ENCODE results near the gene EXOC2.

Gene EXOC2

DNA sequence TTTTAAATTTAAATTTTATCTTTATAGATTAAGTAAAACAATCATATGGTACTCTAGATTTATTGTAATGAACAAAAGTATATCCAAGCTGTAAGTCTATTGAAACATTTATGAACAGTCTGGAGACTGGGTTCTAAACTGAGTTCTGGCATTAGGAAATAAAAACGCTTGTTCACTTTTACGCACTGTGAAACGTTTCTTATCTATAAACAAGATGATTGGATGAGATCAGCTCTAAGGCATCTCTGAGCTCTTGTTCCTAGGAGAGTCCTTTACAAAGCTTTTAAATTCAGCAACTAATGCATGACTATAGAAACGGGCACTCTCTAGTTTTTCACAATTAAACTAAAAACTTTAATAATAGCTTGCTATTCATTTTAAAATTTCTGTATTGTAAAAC is 42.8 kb downstream of the EXOC2 start:
- Histone ChIP-seq H3K4me1 (ENCODE audit: insufficient read depth, low read length) (no peaks in the 10 kb centered on the region), H3K9ac (ENCODE audit: low read length) (no peak overlapping the region), H3K27me3 (ENCODE audit: control insufficient read depth in 1 of 2, insufficient read depth in 2 of 2, low read length in 2 of 2) (no peaks in the 10 kb centered on the region), H3K4me3 (ENCODE audit: low read depth in 1 of 2, low read length in 2 of 2) (no peak overlapping the region), H3K9me3 (ENCODE audit: low read length) (no peaks in the 10 kb centered on the region), H3K27ac (ENCODE audit: low read depth, low read length) (no peak overlapping the region), H3K36me3 (ENCODE audit: insufficient read depth, low read length) (no peaks in the 10 kb centered on the region)

DNA sequence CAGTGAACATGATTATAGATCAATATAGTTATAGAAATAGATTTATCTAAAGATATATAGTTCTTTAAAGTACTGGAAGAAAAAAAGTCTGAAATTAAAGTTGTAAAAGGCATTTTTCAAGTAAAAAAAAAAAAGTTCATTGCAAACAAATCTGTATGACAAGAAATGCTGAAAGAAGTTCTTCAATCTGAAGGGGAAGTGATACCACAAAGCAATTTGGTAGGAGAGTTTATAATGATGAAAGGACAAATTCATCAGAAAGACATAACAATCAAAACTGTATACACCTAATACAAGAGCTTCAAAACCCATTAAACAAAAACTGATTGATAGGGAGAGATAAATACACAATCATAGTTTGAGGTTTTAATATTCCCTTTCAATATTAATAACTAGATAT is 50.1 kb downstream of the EXOC2 start:
- H3K9ac ChIP-seq (ENCODE audit: low read length): no peak overlapping the region
- no peaks in the 10 kb centered on the region for H3K27me3 ChIP-seq (ENCODE audit: control insufficient read depth in 1 of 2, insufficient read depth in 2 of 2, low read length in 2 of 2)
- H3K4me1 ChIP-seq (ENCODE audit: insufficient read depth, low read length): no peaks in the 10 kb centered on the region
- no peak overlapping the region for H3K4me3 ChIP-seq (ENCODE audit: low read depth in 1 of 2, low read length in 2 of 2)
- no peaks in the 10 kb centered on the region for H3K36me3 ChIP-seq (ENCODE audit: insufficient read depth, low read length)
- no peak overlapping the region for H3K27ac ChIP-seq (ENCODE audit: low read depth, low read length)
- no peaks in the 10 kb centered on the region for H3K9me3 ChIP-seq (ENCODE audit: low read length)

DNA sequence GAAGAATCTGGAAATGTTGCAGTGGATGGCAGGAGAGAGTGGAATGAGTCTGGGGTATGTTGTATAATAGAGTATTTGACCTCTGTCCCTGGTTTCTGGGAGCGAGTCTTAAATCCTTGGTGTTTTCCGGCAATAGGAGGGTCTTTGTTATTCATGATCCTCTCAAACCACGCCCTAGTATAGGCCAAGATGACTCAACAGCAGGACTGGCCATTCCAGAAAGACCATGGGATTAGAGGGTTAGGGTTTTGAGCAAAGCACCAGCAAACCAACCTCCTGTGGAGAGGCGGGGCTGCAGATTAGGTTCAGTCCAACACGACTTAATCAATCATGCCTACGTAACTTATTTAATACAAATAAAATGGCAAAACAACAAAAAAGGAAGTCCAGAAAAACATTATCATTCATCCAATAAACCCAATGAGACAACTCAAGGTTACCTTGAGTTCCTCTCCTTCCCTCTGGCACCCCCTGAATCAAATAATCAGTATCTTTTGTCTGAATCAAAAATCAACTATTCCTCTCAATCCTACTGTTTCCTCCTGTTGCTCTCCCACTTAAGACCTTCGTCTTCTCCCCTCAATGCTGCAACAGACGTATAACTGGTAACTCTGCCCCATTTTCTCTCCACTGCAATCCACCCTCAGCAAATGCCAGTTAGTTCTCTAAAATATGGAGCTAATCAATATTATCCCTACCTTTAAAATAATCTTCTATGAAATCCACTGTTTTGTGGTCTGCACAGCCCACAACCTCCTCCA is 51.5 kb downstream of the EXOC2 start:
- Histone ChIP-seq H3K4me1 (ENCODE audit: insufficient read depth, low read length) (no peaks in the 10 kb centered on the region), H3K36me3 (ENCODE audit: insufficient read depth, low read length) (peaks cover 11% of the 10 kb centered on the region), H3K27ac (ENCODE audit: low read depth, low read length) (no peak overlapping the region), H3K9ac (ENCODE audit: low read length) (no peak overlapping the region), H3K4me3 (ENCODE audit: low read depth in 1 of 2, low read length in 2 of 2) (no peak overlapping the region), H3K27me3 (ENCODE audit: control insufficient read depth in 1 of 2, insufficient read depth in 2 of 2, low read length in 2 of 2) (no peaks in the 10 kb centered on the region), H3K9me3 (ENCODE audit: low read length) (no peaks in the 10 kb centered on the region)

DNA sequence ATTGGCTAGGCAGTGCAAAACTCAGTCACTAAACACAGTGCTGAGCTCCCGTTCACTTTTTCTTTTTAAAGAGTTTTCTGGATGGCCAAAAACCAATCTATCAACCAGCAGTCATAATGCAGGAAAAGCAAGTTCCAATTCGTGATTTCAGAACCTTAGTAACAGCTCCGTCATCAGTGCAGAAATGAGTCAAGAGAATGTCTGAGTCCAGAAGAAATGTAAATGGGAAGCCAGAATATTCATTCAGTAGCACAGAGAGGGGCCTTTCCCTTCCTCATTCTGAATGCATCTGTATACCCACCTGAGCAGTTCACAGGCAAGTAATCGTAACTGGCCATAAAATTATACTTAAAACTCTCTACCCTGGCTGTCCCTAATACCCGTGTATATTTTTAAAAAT is 56.5 kb downstream of the EXOC2 start:
- H3K36me3 ChIP-seq (ENCODE audit: insufficient read depth, low read length): peaks cover 11% of the 10 kb centered on the region
- no peaks in the 10 kb centered on the region for H3K27me3 ChIP-seq (ENCODE audit: control insufficient read depth in 1 of 2, insufficient read depth in 2 of 2, low read length in 2 of 2)
- no peak overlapping the region for H3K27ac ChIP-seq (ENCODE audit: low read depth, low read length)
- no peak overlapping the region for H3K9ac ChIP-seq (ENCODE audit: low read length)
- no peak overlapping the region for H3K4me3 ChIP-seq (ENCODE audit: low read depth in 1 of 2, low read length in 2 of 2)
- no peaks in the 10 kb centered on the region for H3K4me1 ChIP-seq (ENCODE audit: insufficient read depth, low read length)
- H3K9me3 ChIP-seq (ENCODE audit: low read length): no peaks in the 10 kb centered on the region

DNA sequence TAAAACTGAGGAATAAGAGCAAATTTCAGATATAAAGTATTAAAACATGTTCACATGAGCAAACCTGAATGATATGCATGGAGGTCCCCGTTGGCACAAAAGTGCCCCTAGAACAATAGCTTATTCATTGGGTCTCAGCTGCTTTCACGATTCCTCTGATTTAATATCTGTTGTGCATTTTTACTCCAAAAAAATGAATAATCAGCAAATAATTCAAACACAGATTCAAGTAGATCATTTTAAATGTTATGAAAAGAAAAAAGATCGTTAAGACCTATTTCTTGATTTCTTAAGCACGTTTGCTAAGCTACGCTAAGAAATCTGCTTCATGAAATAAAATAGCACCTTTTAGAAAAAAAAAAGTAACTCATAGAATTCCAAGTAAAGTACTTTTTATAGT is 57.7 kb downstream of the EXOC2 start:
- Histone ChIP-seq H3K27me3 (ENCODE audit: control insufficient read depth in 1 of 2, insufficient read depth in 2 of 2, low read length in 2 of 2) (no peaks in the 10 kb centered on the region), H3K9ac (ENCODE audit: low read length) (no peak overlapping the region), H3K36me3 (ENCODE audit: insufficient read depth, low read length) (peaks cover 11% of the 10 kb centered on the region), H3K9me3 (ENCODE audit: low read length) (no peaks in the 10 kb centered on the region), H3K27ac (ENCODE audit: low read depth, low read length) (no peak overlapping the region), H3K4me1 (ENCODE audit: insufficient read depth, low read length) (no peaks in the 10 kb centered on the region), H3K4me3 (ENCODE audit: low read depth in 1 of 2, low read length in 2 of 2) (no peak overlapping the region)

DNA sequence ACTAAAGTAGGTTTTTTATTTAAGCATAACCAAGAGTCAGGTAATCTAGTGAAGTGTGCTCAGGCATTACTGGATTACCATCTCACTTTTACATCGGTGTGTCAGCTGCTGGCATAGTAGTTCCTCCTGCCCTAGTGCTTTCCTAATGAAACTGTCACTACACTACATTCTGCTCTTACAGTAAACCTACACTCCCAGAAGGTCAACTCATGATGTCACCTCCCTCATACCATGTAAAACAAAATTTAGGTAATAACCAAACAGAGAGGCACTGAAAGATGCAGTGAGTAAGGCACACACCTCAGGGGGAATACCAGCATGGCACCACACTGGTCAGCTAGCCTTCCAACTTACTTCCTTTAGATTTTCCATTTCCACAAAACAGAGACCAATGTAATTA is 59.3 kb downstream of the EXOC2 start:
- no peak overlapping the region for H3K9ac ChIP-seq (ENCODE audit: low read length)
- no peak overlapping the region for H3K4me3 ChIP-seq (ENCODE audit: low read depth in 1 of 2, low read length in 2 of 2)
- H3K36me3 ChIP-seq (ENCODE audit: insufficient read depth, low read length): peaks cover 15% of the 10 kb centered on the region
- no peaks in the 10 kb centered on the region for H3K27me3 ChIP-seq (ENCODE audit: control insufficient read depth in 1 of 2, insufficient read depth in 2 of 2, low read length in 2 of 2)
- H3K4me1 ChIP-seq (ENCODE audit: insufficient read depth, low read length): no peaks in the 10 kb centered on the region
- H3K9me3 ChIP-seq (ENCODE audit: low read length): no peaks in the 10 kb centered on the region
- no peak overlapping the region for H3K27ac ChIP-seq (ENCODE audit: low read depth, low read length)

DNA sequence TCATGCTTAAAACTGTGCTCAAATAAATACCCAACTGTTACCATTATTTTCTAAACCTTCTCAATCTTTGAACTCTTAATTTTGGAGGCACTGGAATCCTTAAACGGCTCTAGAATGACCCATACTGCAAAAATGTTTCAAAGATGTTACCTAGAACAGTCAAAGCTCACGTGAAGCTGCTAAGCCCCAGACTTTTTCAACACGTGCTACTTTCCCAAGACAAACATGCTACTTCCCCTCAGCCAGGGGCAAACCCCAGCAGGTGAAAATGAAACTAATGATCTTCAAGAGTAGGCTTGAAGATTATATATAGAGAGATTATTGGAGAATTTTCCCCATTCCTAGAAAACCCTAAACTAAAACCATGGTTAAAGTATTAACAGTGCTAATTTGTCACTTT is 64.2 kb downstream of the EXOC2 start:
- Histone ChIP-seq H3K36me3 (ENCODE audit: insufficient read depth, low read length) (peaks cover 4% of the 10 kb centered on the region), H3K4me3 (ENCODE audit: low read depth in 1 of 2, low read length in 2 of 2) (no peak overlapping the region), H3K27ac (ENCODE audit: low read depth, low read length) (no peak overlapping the region), H3K4me1 (ENCODE audit: insufficient read depth, low read length) (peaks cover 6% of the 10 kb centered on the region), H3K9me3 (ENCODE audit: low read length) (no peaks in the 10 kb centered on the region), H3K27me3 (ENCODE audit: control insufficient read depth in 1 of 2, insufficient read depth in 2 of 2, low read length in 2 of 2) (no peaks in the 10 kb centered on the region), H3K9ac (ENCODE audit: low read length) (no peak overlapping the region)

DNA sequence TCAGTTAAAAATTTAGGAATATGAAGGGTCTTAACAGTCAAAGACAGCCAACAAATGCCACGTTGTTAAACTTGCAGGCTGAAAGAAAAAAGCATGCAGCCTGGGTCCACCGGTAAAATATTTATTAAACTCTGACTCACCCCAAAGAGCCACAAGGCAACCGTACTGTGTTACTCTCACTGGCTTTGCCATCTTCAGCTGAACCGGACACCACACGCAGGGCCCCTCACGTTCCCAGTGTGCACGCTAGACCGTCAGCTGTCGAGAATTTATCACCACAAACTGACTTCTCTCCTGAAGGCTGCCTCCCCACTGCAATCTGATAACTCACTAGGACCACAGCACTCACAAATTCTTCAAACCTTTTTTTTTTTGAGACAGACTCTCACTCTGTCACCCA is 66.7 kb downstream of the EXOC2 start:
- Histone ChIP-seq H3K27ac (ENCODE audit: low read depth, low read length) (peak overlapping the region; percentile 37), H3K4me3 (ENCODE audit: low read depth in 1 of 2, low read length in 2 of 2) (no peak overlapping the region), H3K9me3 (ENCODE audit: low read length) (no peaks in the 10 kb centered on the region), H3K27me3 (ENCODE audit: control insufficient read depth in 1 of 2, insufficient read depth in 2 of 2, low read length in 2 of 2) (no peaks in the 10 kb centered on the region), H3K9ac (ENCODE audit: low read length) (no peak overlapping the region), H3K36me3 (ENCODE audit: insufficient read depth, low read length) (peaks cover 4% of the 10 kb centered on the region), H3K4me1 (ENCODE audit: insufficient read depth, low read length) (peaks cover 6% of the 10 kb centered on the region)

DNA sequence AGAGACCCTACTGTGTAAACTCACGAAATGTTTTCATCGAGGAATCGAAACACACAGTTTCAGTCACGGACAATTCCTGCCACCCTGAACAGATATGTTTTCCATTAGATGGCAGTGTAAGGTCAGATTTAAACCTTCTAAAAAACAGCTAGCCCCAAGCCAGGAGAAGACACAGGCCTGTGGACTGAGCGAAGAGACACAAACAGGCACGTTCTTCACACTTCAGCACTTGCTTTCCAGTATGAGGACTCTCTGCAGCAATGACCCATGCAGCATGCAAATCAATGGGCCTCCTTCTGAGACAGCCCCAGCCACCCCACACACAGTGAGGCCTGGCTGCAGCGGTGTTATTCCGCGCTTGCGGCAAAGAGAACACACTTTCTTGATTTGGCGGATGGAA is 68.0 kb downstream of the EXOC2 start:
- peaks cover 4% of the 10 kb centered on the region for H3K36me3 ChIP-seq (ENCODE audit: insufficient read depth, low read length)
- H3K27me3 ChIP-seq (ENCODE audit: control insufficient read depth in 1 of 2, insufficient read depth in 2 of 2, low read length in 2 of 2): no peaks in the 10 kb centered on the region
- no peaks in the 10 kb centered on the region for H3K9me3 ChIP-seq (ENCODE audit: low read length)
- peak overlapping the region in 1 of 2 donors; percentile 34 for H3K4me3 ChIP-seq (ENCODE audit: low read depth in 1 of 2, low read length in 2 of 2)
- peak overlapping the region; percentile 78 for H3K9ac ChIP-seq (ENCODE audit: low read length)
- H3K4me1 ChIP-seq (ENCODE audit: insufficient read depth, low read length): peaks cover 6% of the 10 kb centered on the region
- peak overlapping the region; percentile 56 for H3K27ac ChIP-seq (ENCODE audit: low read depth, low read length)

DNA sequence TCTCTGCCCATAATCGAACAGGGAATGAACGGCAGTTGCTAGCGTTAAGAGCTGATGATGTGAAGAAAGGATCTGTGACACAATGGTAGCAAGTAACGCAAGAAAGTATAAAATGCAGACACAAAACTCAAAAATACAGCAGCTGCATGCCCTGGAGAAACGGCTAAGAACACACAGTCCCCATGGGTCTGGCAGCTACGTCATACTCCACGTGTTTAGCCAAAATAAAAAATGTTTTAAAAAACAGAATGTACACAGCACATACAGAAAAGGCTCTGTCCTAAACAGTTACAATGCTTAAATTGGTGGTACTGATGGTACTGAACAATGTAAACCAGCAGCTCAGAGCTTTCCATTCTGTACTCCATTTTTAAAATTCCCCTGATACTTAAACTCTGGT is 70.5 kb downstream of the EXOC2 start:
- H3K9me3 ChIP-seq (ENCODE audit: low read length): no peaks in the 10 kb centered on the region
- peaks cover 2% of the 10 kb centered on the region for H3K36me3 ChIP-seq (ENCODE audit: insufficient read depth, low read length)
- H3K4me1 ChIP-seq (ENCODE audit: insufficient read depth, low read length): peaks cover 6% of the 10 kb centered on the region
- H3K9ac ChIP-seq (ENCODE audit: low read length): no peak overlapping the region
- no peak overlapping the region for H3K4me3 ChIP-seq (ENCODE audit: low read depth in 1 of 2, low read length in 2 of 2)
- H3K27ac ChIP-seq (ENCODE audit: low read depth, low read length): peak overlapping the region; percentile 34
- no peaks in the 10 kb centered on the region for H3K27me3 ChIP-seq (ENCODE audit: control insufficient read depth in 1 of 2, insufficient read depth in 2 of 2, low read length in 2 of 2)

DNA sequence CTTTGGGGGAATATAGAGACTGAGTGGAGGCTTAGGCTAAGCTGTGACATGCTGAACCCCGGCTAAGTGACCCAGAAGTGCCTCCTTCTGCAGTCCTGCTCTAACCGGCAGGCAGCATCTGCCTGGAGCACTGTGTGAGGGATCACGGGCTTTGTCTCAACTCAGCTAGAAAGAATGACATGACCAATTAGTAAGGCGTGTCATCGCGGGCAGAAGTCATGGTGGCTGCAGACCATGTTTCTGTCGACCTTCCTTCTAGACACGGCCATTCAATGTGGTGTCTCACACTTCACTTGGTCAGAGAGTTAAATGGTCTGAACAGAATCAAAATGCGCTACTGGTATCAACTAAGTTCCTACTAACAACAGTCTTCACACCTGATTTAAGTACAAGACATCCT is 71.0 kb downstream of the EXOC2 start:
- Histone ChIP-seq H3K4me3 (ENCODE audit: low read depth in 1 of 2, low read length in 2 of 2) (no peak overlapping the region), H3K9me3 (ENCODE audit: low read length) (no peaks in the 10 kb centered on the region), H3K27me3 (ENCODE audit: control insufficient read depth in 1 of 2, insufficient read depth in 2 of 2, low read length in 2 of 2) (no peaks in the 10 kb centered on the region), H3K27ac (ENCODE audit: low read depth, low read length) (peak overlapping the region; percentile 34), H3K36me3 (ENCODE audit: insufficient read depth, low read length) (peaks cover 6% of the 10 kb centered on the region), H3K9ac (ENCODE audit: low read length) (no peak overlapping the region), H3K4me1 (ENCODE audit: insufficient read depth, low read length) (peaks cover under 1% of the 10 kb centered on the region)

DNA sequence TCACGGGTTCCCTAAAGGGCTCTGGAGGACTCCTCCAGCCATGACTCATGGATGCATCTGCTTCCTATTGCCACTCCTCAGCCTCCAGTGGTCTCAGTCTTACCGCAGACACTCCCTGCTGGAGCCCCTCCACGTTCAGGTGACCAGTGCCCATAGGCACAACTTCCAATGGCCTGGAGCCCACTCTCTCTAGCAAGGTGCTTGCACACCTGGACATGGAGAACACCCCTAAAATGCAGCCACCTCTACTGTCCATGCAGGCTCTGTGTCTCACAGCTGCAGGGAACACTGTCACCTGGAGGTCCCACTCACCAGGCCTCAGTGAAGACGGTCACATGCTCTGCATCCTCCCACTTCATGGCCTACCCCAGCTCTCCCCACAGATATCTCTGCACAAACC is 72.0 kb downstream of the EXOC2 start:
- Histone ChIP-seq H3K4me1 (ENCODE audit: insufficient read depth, low read length) (no peaks in the 10 kb centered on the region), H3K27ac (ENCODE audit: low read depth, low read length) (no peak overlapping the region), H3K9me3 (ENCODE audit: low read length) (no peaks in the 10 kb centered on the region), H3K27me3 (ENCODE audit: control insufficient read depth in 1 of 2, insufficient read depth in 2 of 2, low read length in 2 of 2) (no peaks in the 10 kb centered on the region), H3K4me3 (ENCODE audit: low read depth in 1 of 2, low read length in 2 of 2) (no peak overlapping the region), H3K36me3 (ENCODE audit: insufficient read depth, low read length) (peaks cover 6% of the 10 kb centered on the region), H3K9ac (ENCODE audit: low read length) (no peak overlapping the region)

Measured in muscle layer of colon (tissue), 2 donors.